HEK293T (cell line): ENCODE measurements around the gene CPSF4L.

ENCODE experiments used
- ARNT ChIP-seq: fragments of 450-650 bp; IDR thresholded peaks from 2 replicates; pipeline ENCODE4 v1.6.1; 2017; ENCODE audit warnings: mild to moderate bottlenecking
- BHLHE40 ChIP-seq: fragments of 450-650 bp; IDR thresholded peaks from 2 replicates; pipeline ENCODE4 v1.6.1; 2016; ENCODE audit warnings: mild to moderate bottlenecking, moderate library complexity, borderline replicate concordance
- TF ChIP-seq, protein P1 (sequence below): fragments of 450-650 bp; IDR thresholded peaks from 2 replicates; pipeline ENCODE4 v1.6.1; 2016

DNA sequence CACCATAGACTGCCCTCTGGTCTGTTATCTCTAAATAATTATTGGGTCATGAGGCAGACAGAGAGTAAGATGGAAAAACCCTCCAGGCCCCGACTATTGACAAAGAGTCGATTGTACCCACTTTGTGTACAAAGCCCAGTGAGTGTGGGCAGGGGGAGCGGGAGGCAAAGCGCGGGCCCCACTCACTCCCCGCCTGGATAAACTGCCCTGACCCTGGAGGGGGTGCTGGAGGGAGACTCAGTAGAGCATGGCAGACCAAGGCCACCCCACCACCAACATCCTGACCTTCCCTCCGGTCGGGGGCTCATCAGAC, 11.2 kb upstream of the CPSF4L start:
- TF ChIP-seq, protein P1, sequence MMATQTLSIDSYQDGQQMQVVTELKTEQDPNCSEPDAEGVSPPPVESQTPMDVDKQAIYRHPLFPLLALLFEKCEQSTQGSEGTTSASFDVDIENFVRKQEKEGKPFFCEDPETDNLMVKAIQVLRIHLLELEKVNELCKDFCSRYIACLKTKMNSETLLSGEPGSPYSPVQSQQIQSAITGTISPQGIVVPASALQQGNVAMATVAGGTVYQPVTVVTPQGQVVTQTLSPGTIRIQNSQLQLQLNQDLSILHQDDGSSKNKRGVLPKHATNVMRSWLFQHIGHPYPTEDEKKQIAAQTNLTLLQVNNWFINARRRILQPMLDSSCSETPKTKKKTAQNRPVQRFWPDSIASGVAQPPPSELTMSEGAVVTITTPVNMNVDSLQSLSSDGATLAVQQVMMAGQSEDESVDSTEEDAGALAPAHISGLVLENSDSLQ = no peak
- TF ChIP-seq ARNT = no peak
- TF ChIP-seq BHLHE40 = no peak
